GM12801 (cell line): ENCODE data around the gene FAM227B.

Source experiments
- CTCF ChIP-seq: IDR thresholded peaks from one replicate; pipeline ENCODE4 v1.5.1; 2011; ENCODE audit warnings: control low read depth; ENCODE audit not compliant: insufficient read length; ENCODE audit errors: extremely low read depth

FAM227B gene

GRCh38 chr15:49330166-49330565, 290.5 kb downstream of the FAM227B start:
- TF ChIP-seq CTCF: no peak

GRCh38 chr15:49328941-49329340, 291.7 kb downstream of the FAM227B start:
- no peak for TF ChIP-seq CTCF

GRCh38 chr15:49327927-49328326, 292.7 kb downstream of the FAM227B start:
- no peak for TF ChIP-seq CTCF

- no peak for TF ChIP-seq CTCF
These were observed 297.4 kb downstream of the FAM227B start for GRCh38 chr15:49323207-49323606.

GRCh38 chr15:49320351-49320750, 300.3 kb downstream of the FAM227B start:
- no peak for TF ChIP-seq CTCF

GRCh38 chr15:49315391-49315823, 305.2 kb downstream of the FAM227B start:
- no peak for TF ChIP-seq CTCF

GRCh38 chr15:49314716-49315115, 305.9 kb downstream of the FAM227B start:
- TF ChIP-seq CTCF: no peak

GRCh38 chr15:49313650-49314049, 307.0 kb downstream of the FAM227B start:
- no peak for TF ChIP-seq CTCF
